IMR-90 (cell line): Measurements from ENCODE around the gene CARNS1. TPM values are rescaled to one million over a fixed set of nuclear protein-coding genes. Genes with fewer than 3 reads are reported as not detected.

Source experiments
- ATAC-seq: fragments of 200-7000 bp; cut with Tn5 transposase; 2 replicates; pipeline ENCODE4 v1.9.1; 2020; ENCODE audit warnings: low read depth, mild to moderate bottlenecking, moderate library complexity
- BruUV-seq: library from RNA; stranded (reverse); fragments of 400-500 nt; replicated peaks from 2 replicates; lab custom pipeline; 2021; lab: Mats Ljungman, UMichigan
- CTCF ChIA-PET: fragments of 300-600 bp; formaldehyde crosslinking; extraction: SDS; loops from one replicate; lab custom pipeline; 2021; ENCODE audit warnings: antibody characterized with exemption; lab: Yijun Ruan, JAX
- POLR2A ChIA-PET: fragments of 300-600 bp; sonication (Branson Sonifier 250); formaldehyde crosslinking; loops from one replicate; lab custom pipeline; 2022; ENCODE audit warnings: antibody characterized with exemption; ENCODE audit not compliant: unreplicated experiment; lab: Charles Lee
- DNase-seq: peaks from one replicate; pipeline ENCODE4 v3.0.0; 2013
- H2AFZ ChIP-seq: replicated peaks from 2 replicates; pipeline ENCODE3; 2013; ENCODE audit warnings: low read length, mild to moderate bottlenecking; ENCODE audit not compliant: poor library complexity
- H2AK5ac ChIP-seq: 2 replicates; pipeline ENCODE4 v1.6.1; 2013; ENCODE audit warnings: low read depth, low read length, inconsistent platforms
- H2AK9ac ChIP-seq: replicated peaks from 2 replicates; pipeline ENCODE3; 2013; ENCODE audit warnings: mild to moderate bottlenecking, low read depth, low read length, moderate library complexity; ENCODE audit not compliant: poor library complexity
- H2BK120ac ChIP-seq: 2 replicates; pipeline ENCODE4 v1.6.1; 2013; ENCODE audit warnings: low read depth, low read length, inconsistent platforms
- H2BK15ac ChIP-seq: 3 replicates; pipeline ENCODE4 v1.6.1; 2013; ENCODE audit warnings: low read depth, low read length, inconsistent platforms
- H2BK20ac ChIP-seq: 2 replicates; pipeline ENCODE4 v1.6.1; 2013; ENCODE audit warnings: low read depth, mild to moderate bottlenecking, inconsistent platforms, low read length, moderate library complexity
- H2BK5ac ChIP-seq: 2 replicates; pipeline ENCODE4 v1.6.1; 2013; ENCODE audit warnings: mild to moderate bottlenecking, low read depth, low read length, inconsistent platforms; ENCODE audit not compliant: poor library complexity, severe bottlenecking
- H3K14ac ChIP-seq: replicated peaks from 2 replicates; pipeline ENCODE4 v1.6.1; 2013; ENCODE audit warnings: low read depth, low read length, inconsistent platforms
- H3K18ac ChIP-seq: 2 replicates; pipeline ENCODE4 v1.6.1; 2013; ENCODE audit warnings: low read depth, low read length, control low read depth
- H3K23ac ChIP-seq: 2 replicates; pipeline ENCODE4 v1.6.1; 2013; ENCODE audit warnings: low read depth, low read length, inconsistent platforms
- H3K27ac ChIP-seq: 2 replicates; pipeline ENCODE4 v1.5.1; 2013; ENCODE audit warnings: mild to moderate bottlenecking, control low read depth, low read length; ENCODE audit not compliant: insufficient read depth
- H3K27me3 ChIP-seq: 2 replicates; pipeline ENCODE4 v1.6.1; 2013; ENCODE audit warnings: low read length; ENCODE audit not compliant: control insufficient read depth, insufficient read depth
- H3K36me3 ChIP-seq: 2 replicates; pipeline ENCODE4 v1.6.1; 2013; ENCODE audit warnings: low read length, mixed read lengths; ENCODE audit not compliant: control insufficient read depth, insufficient read depth
- H3K4ac ChIP-seq: 2 replicates; pipeline ENCODE4 v1.6.1; 2013; ENCODE audit warnings: low read depth, low read length, inconsistent platforms
- H3K4me1 ChIP-seq: 2 replicates; pipeline ENCODE4 v1.6.1; 2013; ENCODE audit warnings: low read length, mixed read lengths; ENCODE audit not compliant: control insufficient read depth, insufficient read depth
- H3K4me2 ChIP-seq: 2 replicates; pipeline ENCODE4 v1.6.1; 2013; ENCODE audit warnings: low read depth, mild to moderate bottlenecking, control low read depth, low read length, moderate library complexity
- H3K4me3 ChIP-seq: 2 replicates; pipeline ENCODE4 v1.5.1; 2013; ENCODE audit warnings: low read depth, mild to moderate bottlenecking, control low read depth, low read length, moderate library complexity; ENCODE audit not compliant: insufficient read depth
- H3K56ac ChIP-seq: 2 replicates; pipeline ENCODE4 v1.6.1; 2013; ENCODE audit warnings: low read length, inconsistent platforms; ENCODE audit not compliant: insufficient read depth; ENCODE audit errors: extremely low read depth
- H3K79me1 ChIP-seq, 2 experiments: 2 replicates each; pipeline ENCODE4 v1.6.1; 2013; ENCODE audit warnings: low read length in 2 of 2, inconsistent platforms in 1 of 2, low read depth in 1 of 2
- H3K9ac ChIP-seq: 2 replicates; pipeline ENCODE4 v1.6.1; 2013; ENCODE audit warnings: low read depth, low read length, control low read depth
- H3K9me1 ChIP-seq: 2 replicates; pipeline ENCODE4 v1.6.1; 2013; ENCODE audit warnings: low read length, inconsistent platforms; ENCODE audit not compliant: insufficient read depth
- H3K9me3 ChIP-seq: 2 replicates; pipeline ENCODE4 v1.6.1; 2013; ENCODE audit warnings: low read length; ENCODE audit not compliant: control insufficient read depth, insufficient read depth
- H4K20me1 ChIP-seq: 2 replicates; pipeline ENCODE4 v1.6.1; 2013; ENCODE audit warnings: low read length, inconsistent platforms; ENCODE audit not compliant: insufficient read depth
- H4K5ac ChIP-seq: 2 replicates; pipeline ENCODE4 v1.6.1; 2013; ENCODE audit warnings: mild to moderate bottlenecking, low read depth, low read length, control low read depth
- H4K8ac ChIP-seq, 2 experiments: 2 replicates each; pipeline ENCODE4 v1.6.1; 2013; ENCODE audit warnings: low read depth in 2 of 2, low read length in 2 of 2, control low read depth in 1 of 2, inconsistent platforms in 1 of 2
- H4K91ac ChIP-seq: 2 replicates; pipeline ENCODE4 v1.6.1; 2013; ENCODE audit warnings: low read depth, low read length, inconsistent platforms; ENCODE audit not compliant: insufficient read depth
- BHLHE40 ChIP-seq: fragments of 150-350 bp; IDR thresholded peaks from 2 replicates; pipeline ENCODE4 v1.6.1; 2016; ENCODE audit warnings: mild to moderate bottlenecking, low read depth, low read length
- CEBPB ChIP-seq: IDR thresholded peaks from 2 replicates; pipeline ENCODE4 v1.6.1; 2012; ENCODE audit warnings: low read depth, low read length, improper control_type of control experiment
- CHD1 ChIP-seq: IDR thresholded peaks from 2 replicates; pipeline ENCODE4 v1.6.1; 2012; ENCODE audit warnings: low read depth, low read length, improper control_type of control experiment
- FOS ChIP-seq: fragments of 150-350 bp; IDR thresholded peaks from 2 replicates; pipeline ENCODE4 v1.6.1; 2016; ENCODE audit warnings: low read depth, low read length
- MAFK ChIP-seq: IDR thresholded peaks from 2 replicates; pipeline ENCODE4 v1.6.1; 2012; ENCODE audit warnings: low read depth, low read length, improper control_type of control experiment
- MAZ ChIP-seq: IDR thresholded peaks from 2 replicates; pipeline ENCODE4 v1.6.1; 2012; ENCODE audit warnings: low read depth, mild to moderate bottlenecking, low read length, improper control_type of control experiment, moderate library complexity, borderline replicate concordance
- MXI1 ChIP-seq: IDR thresholded peaks from 2 replicates; pipeline ENCODE4 v1.6.1; 2012; ENCODE audit warnings: low read depth, mild to moderate bottlenecking, low read length, moderate library complexity, borderline replicate concordance
- NFE2L2 ChIP-seq: fragments of 150-350 bp; IDR thresholded peaks from 2 replicates; pipeline ENCODE4 v1.6.1; 2016; ENCODE audit warnings: low read depth, mild to moderate bottlenecking, low read length
- RAD21 ChIP-seq: IDR thresholded peaks from 2 replicates; pipeline ENCODE4 v1.6.1; 2012; ENCODE audit warnings: low read length, improper control_type of control experiment
- RCOR1 ChIP-seq: IDR thresholded peaks from 2 replicates; pipeline ENCODE4 v1.6.1; 2012; ENCODE audit warnings: mild to moderate bottlenecking, low read length, improper control_type of control experiment; ENCODE audit not compliant: insufficient replicate concordance
- SMC3 ChIP-seq: fragments of 150-350 bp; IDR thresholded peaks from 2 replicates; pipeline ENCODE4 v1.6.1; 2016; ENCODE audit warnings: low read depth, mild to moderate bottlenecking, antibody characterized with exemption, low read length, moderate library complexity
- WGBS, 2 experiments: methylation state at CpG; one replicate each; pipeline versions ENCODE4 v1.1.5 to v1.1.7; 2013; ENCODE audit warnings: missing lambda C conversion rate in 2 of 2; ENCODE audit not compliant: insufficient read length in 1 of 2; ENCODE audit errors: extremely low coverage in 2 of 2; 5-methylcytosine and 5-hydroxymethylcytosine counted together
- dilution Hi-C: fragments of 300-500 bp; cut with HindIII; formaldehyde crosslinking; loops from one replicate; pipeline ENCODE4 v1.14.3; 2018; ENCODE audit warnings: low sequenced_read_pairs; ENCODE audit not compliant: unreplicated experiment
- in situ Hi-C: fragments of 300-500 bp; cut with MboI; formaldehyde crosslinking; loops from 3 replicates; pipeline ENCODE4 v1.14.3; 2019; ENCODE audit warnings: low sequenced_read_pairs, inconsistent platforms, mixed read lengths
- intact Hi-C: fragments of 100-400 bp; cut with micrococcal nuclease; formaldehyde crosslinking; loops from 2 replicates; pipeline ENCODE4 v1.10.0; 2022
- polyA plus RNA-seq, 3 experiments: library from polyadenylated mRNA; depleted of rRNA; stranded (reverse); fragments of >200 nt; gene quantifications; 2 replicates each; pipeline ENCODE4 v1.2.3, GENCODE V29; 2012; ENCODE audit warnings: low replicate concordance in 1 of 3
- total RNA-seq: library from RNA; depleted of rRNA; stranded (reverse); fragments of >200 nt; gene quantifications from 2 replicates; pipeline ENCODE4 v1.2.3, GENCODE V29; 2012
- TF ChIP-seq, protein P1 (sequence below): conservative IDR thresholded peaks from 2 replicates; pipeline ENCODE4 v1.5.1; 2012; ENCODE audit warnings: mild to moderate bottlenecking, low read depth, low read length, improper control_type of control experiment
- TF ChIP-seq, protein P2 (sequence below): fragments of 150-350 bp; IDR thresholded peaks from 2 replicates; pipeline ENCODE4 v1.6.1; 2017; ENCODE audit warnings: mild to moderate bottlenecking, antibody characterized with exemption, low read length, low read depth

The CARNS1 gene
- total and polyA plus RNA-seq, 2 of the 4 experiments (the other 2 are of a cell fraction): under 0.01 to 0.32 TPM

DNA sequence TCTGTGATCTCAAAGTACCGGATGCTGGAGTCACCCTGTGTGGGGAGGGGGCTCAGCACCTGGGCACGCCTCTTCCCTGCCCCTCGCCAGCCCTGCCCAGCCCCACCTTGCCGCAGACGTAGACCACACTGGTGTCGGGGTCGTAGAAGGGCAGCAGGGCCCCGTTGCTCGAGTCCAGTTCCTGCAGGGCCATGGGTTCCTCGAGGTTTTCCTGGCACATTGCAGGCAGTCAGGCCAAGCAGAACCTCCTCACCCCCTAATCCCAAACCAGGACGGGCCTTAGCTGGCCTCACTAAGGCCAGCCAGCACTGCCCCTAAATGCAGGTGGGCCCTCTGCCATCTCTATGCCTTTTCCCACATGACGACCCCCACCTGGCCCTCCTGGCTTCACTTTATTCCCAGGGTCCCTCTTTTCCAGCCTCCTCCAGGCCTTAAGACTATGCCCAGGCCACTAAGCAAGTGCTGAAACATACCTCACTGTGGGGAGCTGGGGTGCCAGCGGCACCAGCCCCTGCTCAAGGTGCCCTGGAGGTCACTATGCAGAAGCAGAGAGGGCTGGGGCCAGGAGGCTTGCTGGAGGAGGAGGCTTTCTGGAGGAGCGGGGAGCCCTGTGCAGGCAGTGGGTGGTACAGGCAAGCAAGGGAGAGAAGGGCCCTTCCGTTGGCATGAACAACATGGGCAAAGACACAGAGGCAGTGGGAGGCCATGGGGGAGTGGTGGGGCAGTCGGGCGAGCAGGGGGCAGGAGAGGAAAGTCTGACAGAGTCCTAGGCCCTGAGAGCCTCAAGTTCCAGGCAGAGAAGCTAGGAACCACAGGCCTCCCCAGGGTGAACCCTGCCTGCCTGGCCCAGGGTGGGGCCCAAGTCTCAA, 25.0 kb downstream of the CARNS1 start:
- no peak overlapping the region for H2AK5ac ChIP-seq
- ChIA-PET CTCF (no interaction called here), POLR2A (no interaction called here)
- H2BK15ac ChIP-seq: no peak overlapping the region
- in situ Hi-C loops: no loop called here
- H4K91ac ChIP-seq: no peak overlapping the region
- no TSS peak for BruUV-seq
- 90% methylated on average over 12 of the region's 17 CpGs; no CpG with 5 or more reads in 1 of the 2 experiments for WGBS, 2 experiments
- DNase-seq (no peak), ATAC-seq (no peak)
- H2BK120ac ChIP-seq: no peak overlapping the region
- no peak overlapping the region for H3K14ac ChIP-seq
- no peak overlapping the region for H4K8ac ChIP-seq
- H3K27me3 ChIP-seq: no peaks in the 10 kb centered on the region
- no peak overlapping the region for H2AFZ ChIP-seq
- H3K23ac ChIP-seq: no peak overlapping the region
- H3K9ac ChIP-seq: no peak overlapping the region
- no peak overlapping the region for H3K56ac ChIP-seq
- no peak for TF ChIP-seq RCOR1
- TF ChIP-seq, protein P1, sequence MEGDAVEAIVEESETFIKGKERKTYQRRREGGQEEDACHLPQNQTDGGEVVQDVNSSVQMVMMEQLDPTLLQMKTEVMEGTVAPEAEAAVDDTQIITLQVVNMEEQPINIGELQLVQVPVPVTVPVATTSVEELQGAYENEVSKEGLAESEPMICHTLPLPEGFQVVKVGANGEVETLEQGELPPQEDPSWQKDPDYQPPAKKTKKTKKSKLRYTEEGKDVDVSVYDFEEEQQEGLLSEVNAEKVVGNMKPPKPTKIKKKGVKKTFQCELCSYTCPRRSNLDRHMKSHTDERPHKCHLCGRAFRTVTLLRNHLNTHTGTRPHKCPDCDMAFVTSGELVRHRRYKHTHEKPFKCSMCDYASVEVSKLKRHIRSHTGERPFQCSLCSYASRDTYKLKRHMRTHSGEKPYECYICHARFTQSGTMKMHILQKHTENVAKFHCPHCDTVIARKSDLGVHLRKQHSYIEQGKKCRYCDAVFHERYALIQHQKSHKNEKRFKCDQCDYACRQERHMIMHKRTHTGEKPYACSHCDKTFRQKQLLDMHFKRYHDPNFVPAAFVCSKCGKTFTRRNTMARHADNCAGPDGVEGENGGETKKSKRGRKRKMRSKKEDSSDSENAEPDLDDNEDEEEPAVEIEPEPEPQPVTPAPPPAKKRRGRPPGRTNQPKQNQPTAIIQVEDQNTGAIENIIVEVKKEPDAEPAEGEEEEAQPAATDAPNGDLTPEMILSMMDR: no peak
- TF ChIP-seq MAZ: no peak
- no peak for TF ChIP-seq FOS
- TF ChIP-seq CEBPB: no peak
- no peak for TF ChIP-seq MAFK
- no peak for TF ChIP-seq MXI1
- TF ChIP-seq, protein P2, sequence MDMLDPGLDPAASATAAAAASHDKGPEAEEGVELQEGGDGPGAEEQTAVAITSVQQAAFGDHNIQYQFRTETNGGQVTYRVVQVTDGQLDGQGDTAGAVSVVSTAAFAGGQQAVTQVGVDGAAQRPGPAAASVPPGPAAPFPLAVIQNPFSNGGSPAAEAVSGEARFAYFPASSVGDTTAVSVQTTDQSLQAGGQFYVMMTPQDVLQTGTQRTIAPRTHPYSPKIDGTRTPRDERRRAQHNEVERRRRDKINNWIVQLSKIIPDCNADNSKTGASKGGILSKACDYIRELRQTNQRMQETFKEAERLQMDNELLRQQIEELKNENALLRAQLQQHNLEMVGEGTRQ: no peak
- no peak for TF ChIP-seq BHLHE40
- TF ChIP-seq SMC3: no peak
- no peak for TF ChIP-seq NFE2L2
- TF ChIP-seq CHD1: no peak
- TF ChIP-seq RAD21: no peak
- H3K18ac ChIP-seq: no peak overlapping the region
- no peak overlapping the region for H3K4me2 ChIP-seq
- no peak overlapping the region for H3K27ac ChIP-seq
- H3K4ac ChIP-seq: no peak overlapping the region
- intact Hi-C loops: no loop called here
- H3K4me1 ChIP-seq: peaks cover 3% of the 10 kb centered on the region; the same call in 1 of the 2 replicates
- dilution Hi-C loops: no loop called here
- H4K5ac ChIP-seq: no peak overlapping the region
- peaks cover 8 to 26% of the 10 kb centered on the region in 2 experiments for H3K79me1 ChIP-seq
- H2BK20ac ChIP-seq: no peak overlapping the region
- no peak overlapping the region for H3K4me3 ChIP-seq
- no peak overlapping the region for H2AK9ac ChIP-seq
- no peak overlapping the region for H2BK5ac ChIP-seq
- H3K9me1 ChIP-seq: peaks cover 8% of the 10 kb centered on the region; the same call in 1 of the 2 replicates
- peaks cover 44% of the 10 kb centered on the region; the same call in 1 of the 2 replicates for H3K36me3 ChIP-seq
- H4K20me1 ChIP-seq: peaks cover 8% of the 10 kb centered on the region
- H3K9me3 ChIP-seq: no peaks in the 10 kb centered on the region
